Esophagus mucosa (tissue), 1 donor: ENCODE data around the gene OR4C16. TPM values are rescaled to one million over a fixed set of nuclear protein-coding genes. Genes with fewer than 3 reads are reported as not detected.

ENCODE experiments used
- ATAC-seq: fragments of 200-7000 bp; cut with Tn5 transposase; one replicate; pipeline ENCODE4 v1.9.1; 2020
- total RNA-seq: library from RNA; stranded (reverse); gene quantifications from one replicate; pipeline ENCODE4 v1.2.4, GENCODE V29; 2023
- donor health status: DM: yes; HTN: yes; CAD: no.

OR4C16 gene
- not detected for total RNA-seq

- ATAC-seq, result no peak
Measured at GRCh38 chr11:55571828-55572227, at the start of gene OR4C16. TSS of gene OR4C16 (plus strand) at chr11:55572128. CDS start at chr11:55572128, 0 bp downstream.

GRCh38 chr11:55554169-55554568, 17.8 kb upstream of the OR4C16 start, which contains the start of gene OR4C15:
TSS of gene OR4C15 (plus strand) at chr11:55554469. CDS start at chr11:55554469, 0 bp downstream.
- ATAC-seq, result no peak

GRCh38 chr11:55572548-55572947, 620 bp downstream of the OR4C16 start:
- no peak for ATAC-seq

- ATAC-seq, result no peak
Measured at GRCh38 chr11:55607545-55607944, 35.6 kb downstream of the OR4C16 start, which contains the start of gene OR4C11. TSS of gene OR4C11 (minus strand) at chr11:55607645. CDS start at chr11:55604373, 3,272 bp downstream.

Other genes starting within 250 kb of the OR4C16 start
- not detected for gene OR4A16, start 228.9 kb upstream of the OR4C16 start, total RNA-seq
- gene OR4A15, start 204.2 kb upstream of the OR4C16 start, total RNA-seq, result not detected
- gene OR4C15, start 17.7 kb upstream of the OR4C16 start, total RNA-seq, result not detected
- not detected for gene OR4C11, start 35.5 kb downstream of the OR4C16 start, total RNA-seq
- gene OR4P4, start 63.0 kb downstream of the OR4C16 start, total RNA-seq, result not detected
- not detected for gene OR4S2, start 76.2 kb downstream of the OR4C16 start, total RNA-seq
- gene OR4C6, start 90.1 kb downstream of the OR4C16 start, total RNA-seq, result not detected
- not detected for gene OR5D13, start 201.3 kb downstream of the OR4C16 start, total RNA-seq
- not detected for gene OR5D14, start 223.4 kb downstream of the OR4C16 start, total RNA-seq
- not detected for gene OR5L1, start 239.2 kb downstream of the OR4C16 start, total RNA-seq
- not detected for gene OR5D18, start 247.5 kb downstream of the OR4C16 start, total RNA-seq